GM21381 (cell line): ENCODE results near the gene NOP53.
A peak's percentile ranks its signal among the peaks of the same experiment; 100 is the strongest.
"Not testable (repeated sequence)": the region's sequence is repeated elsewhere in the genome, so short reads cannot be mapped to it uniquely, and the experiment has no call there.

ENCODE experiments used
- ATAC-seq: cut with Tn5 transposase; IDR thresholded peaks from one replicate; pipeline ENCODE4 v1.9.1; 2021; ENCODE audit warnings: mild to moderate bottlenecking, moderate library complexity; ENCODE audit not compliant: unreplicated experiment

NOP53 gene

DNA sequence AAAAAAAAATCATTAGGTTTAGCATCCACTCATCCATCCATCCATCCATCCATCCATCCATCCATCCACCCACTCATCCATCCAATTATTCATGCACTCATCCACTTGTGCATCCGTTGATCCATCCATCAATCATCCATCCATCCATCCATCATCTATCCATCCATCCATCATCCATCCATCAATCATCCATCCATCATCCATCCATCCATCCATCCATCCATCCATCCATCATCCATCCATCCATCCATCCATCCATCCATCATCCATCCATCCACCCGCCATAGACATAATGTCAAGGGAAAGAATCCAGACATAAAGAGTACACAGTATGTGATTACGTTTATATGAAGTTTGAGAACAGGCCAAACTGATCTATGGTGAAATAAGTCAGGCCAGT is 24.2 kb downstream of the NOP53 start:
- no peak for ATAC-seq

DNA sequence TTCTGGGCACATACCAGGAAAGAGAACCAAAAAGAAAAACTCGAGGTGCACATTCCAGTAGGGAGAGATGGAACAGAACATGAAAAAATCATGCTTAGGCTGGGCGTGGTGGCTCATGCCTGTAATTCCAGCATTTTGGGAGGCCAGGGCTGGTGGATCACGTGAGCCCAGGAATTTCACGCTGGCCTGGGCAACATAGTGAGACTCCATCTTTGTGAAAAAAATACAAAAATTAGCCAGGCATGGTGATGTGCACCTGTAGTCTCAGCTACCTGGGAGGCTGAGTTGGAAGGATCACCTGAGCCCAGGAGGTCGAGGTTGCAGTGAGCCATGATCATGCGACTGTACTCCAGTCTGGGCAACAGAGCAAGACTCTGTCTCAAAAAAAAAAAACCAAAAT is 25.9 kb downstream of the NOP53 start:
- ATAC-seq: not testable (repeated sequence)

DNA sequence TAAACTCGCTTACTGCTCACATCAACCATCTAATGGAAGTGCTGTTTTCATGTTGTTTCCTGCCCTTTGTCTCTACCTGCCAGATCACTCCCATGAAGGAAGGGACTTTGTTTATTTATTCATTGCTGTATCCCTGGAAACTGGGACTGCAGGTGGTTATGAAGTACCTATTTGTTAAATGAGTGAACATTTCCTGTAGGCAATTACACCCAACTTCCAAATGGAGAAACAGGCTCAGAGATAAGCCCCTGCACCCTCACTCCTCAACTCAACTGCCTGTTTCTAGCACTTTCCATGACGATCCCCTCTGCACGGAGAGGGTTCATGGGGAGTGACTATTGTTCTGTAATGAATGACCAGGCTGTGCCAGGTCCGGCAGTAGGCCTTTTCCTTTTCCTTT is 31.2 kb downstream of the NOP53 start:
- no peak for ATAC-seq

DNA sequence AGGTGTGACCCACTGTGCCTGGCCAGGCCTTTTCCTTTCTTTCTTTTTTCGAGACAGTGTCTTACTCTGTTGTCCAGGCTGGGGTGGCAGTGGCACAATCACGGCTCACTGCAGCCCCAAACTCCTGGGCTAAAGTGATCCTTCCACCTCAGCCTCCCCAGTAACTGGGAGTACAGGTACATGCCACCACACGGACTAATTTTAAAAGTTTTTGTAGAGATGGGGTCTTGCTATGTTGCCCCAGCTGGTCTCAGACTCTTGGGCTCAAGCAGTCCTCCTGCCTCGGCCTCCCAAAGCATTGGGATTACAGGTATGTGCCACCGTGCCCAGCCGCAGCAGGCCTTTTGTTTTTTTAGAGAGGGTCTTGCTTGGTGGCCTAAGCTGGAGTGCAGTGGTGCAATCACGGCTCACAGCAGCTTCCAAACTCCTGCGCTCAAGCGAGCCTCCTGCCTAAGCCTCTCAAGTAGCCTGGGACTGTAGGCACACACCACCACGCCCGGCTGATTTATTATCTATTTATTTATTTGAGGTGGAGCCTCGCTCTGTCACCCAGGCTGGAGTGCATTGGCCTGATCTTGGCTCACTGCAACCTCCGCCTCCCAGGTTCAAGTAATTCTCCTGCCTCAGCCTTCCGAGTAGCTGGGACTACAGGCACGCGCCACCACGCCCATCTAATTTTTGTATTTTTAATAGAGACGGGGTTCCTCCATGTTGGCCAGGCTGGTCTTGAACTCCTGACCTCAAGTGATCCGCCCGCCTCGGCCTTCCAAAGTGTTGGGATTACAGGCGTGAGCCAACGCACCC is 32.1 kb downstream of the NOP53 start:
- ATAC-seq: not testable (repeated sequence)

DNA sequence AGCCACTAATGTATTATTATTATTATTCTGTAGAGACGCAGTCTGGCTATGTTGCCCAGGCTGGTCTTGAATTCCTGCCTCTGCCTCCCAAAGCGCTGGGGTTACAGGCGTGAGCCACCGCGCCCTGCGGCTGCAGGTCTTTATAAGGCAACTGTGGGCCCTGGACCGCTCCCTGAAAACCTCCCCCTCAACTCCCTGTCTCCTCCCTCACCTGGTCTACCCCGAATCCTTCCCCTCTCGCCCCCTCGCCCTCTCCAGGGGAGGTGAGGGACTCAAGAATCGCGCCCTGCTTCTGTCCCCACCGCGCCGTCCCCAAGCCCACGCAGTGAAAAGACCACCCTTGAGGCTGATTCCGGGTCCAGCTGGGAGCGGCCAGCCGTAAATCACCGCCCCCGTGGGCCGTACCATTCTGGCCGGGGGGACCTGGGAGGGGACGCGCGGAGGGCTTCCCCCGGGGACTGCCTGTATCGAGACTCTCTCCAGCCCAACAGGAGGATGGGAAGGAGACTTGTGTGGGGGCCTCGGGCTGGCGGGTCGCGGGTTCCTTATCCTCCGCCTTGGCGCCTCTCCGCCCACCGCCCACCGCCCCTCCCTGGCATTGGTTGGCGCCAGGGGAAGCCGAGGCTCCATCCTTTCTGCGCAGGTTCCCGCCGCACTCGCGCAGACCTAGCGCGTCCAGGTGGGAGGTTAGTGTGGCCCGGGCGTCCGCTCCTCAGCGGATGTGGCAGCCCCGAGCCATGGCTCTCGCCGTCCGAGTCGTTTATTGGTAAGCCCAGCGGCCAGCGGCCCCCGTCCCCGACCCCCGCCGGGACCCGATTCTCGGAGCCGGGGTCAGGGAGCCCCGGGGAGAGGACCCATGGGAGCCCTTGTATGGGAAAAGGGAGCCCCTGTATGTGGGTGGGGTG is 33.0 kb downstream of the NOP53 start, which contains the start of gene SELENOW:
Gene SELENOW, plus strand, starts transcription at position 655 of the 905 bp plus-strand sequence. Its CDS starts 83 bp downstream, at position 738.
- ATAC-seq: peak; percentile 66

DNA sequence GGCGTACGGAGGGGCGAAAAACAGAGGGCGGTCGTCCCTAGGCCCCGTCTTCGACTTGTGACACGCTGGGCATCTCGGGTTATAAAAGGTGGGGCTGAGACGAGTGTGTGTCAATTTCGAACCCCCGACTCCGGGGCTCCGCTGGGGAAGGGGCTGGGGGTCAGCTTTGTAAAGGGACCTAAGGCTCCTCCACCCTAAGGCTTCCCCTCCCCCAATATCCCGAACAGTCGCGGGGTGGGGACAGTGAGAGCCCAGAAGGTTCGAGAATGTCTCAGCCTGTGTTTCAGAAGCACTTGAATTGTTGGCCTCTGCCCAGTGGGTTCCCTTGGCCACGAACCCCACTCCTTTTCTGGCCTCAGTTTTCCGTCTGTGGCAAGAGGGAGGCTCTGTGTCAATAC is 33.6 kb downstream of the NOP53 start:
- ATAC-seq: no peak

DNA sequence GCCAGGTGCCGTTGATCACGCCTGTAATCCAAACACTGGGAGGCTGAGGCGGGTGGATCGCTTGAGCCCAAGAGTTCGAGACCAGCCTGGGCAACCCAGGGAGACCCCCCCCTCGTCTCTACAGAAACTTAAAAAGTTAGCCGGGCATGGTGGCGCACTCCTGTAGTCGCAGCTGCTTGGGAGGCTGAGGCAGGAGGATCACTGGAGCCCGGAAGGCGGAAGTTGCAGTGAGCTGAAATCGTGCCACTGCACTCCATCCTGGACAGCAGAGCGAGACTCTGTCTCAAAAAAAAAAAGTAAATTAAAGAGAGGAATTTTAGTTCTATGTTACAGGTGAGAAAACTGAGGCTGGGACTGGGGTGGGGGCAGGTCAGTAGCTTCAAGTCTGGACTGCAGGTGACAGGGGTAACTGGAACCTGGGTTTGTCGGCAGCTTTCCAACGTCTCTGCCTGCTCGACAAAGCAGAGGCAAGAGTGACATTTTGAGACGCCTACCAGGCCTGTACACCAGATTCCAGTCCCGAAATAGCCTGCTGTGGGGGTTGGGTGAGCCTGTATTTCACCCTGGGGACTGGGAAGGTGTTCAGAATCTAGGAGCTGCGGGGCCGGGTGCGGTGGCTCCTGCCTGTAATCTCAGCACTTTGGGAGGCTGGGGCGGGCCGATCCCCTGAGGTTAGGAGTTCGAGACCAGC is 34.3 kb downstream of the NOP53 start:
- no peak for ATAC-seq

DNA sequence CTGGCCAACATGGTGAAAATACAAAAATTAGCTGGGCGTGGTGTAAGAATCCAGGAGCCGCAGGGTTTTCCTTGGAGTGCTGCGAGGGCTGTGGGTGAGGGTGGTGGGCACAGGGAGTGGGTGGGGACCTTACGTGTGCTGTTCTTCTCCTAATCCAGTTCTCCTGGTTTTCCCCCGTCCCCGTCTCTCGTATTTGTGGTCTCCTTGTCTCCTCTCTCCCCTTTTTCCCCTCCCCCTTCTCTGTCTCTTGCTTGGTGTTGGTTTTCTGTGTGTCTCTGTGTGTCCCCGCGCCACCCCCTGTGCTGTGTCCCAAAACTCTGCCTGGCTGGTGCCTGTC is 34.8 kb downstream of the NOP53 start:
- ATAC-seq: no peak

DNA sequence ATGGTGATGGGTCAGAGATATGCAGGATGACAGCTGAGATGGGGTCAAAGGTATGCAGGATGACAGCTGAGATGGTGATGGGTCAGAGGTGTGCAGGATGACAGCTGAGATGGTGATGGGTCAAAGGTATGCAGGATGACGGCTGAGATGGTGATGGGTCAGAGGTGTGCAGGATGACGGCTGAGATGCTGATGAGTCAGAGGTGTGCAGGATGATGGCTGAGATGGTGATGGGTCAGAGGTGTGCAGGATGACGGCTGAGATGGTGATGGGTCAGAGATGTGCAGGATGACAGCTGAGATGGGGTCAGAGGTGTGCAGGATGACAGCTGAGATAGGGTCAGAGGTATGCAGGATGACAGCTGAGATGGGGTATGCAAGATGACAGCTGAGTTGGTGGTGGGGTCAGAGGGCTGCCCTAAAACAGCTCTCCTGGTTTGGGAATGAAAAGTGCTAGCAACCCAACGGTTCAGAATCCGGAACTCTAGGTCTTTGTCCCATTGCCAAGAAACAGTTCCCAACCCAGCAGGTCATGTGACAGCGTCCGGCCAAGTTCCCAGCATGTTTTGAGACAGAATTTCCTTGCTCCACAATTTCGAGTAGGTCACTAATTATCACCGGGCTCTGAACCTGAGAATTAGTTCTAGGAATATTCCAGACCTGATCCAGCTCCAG is 36.4 kb downstream of the NOP53 start:
- no peak for ATAC-seq

DNA sequence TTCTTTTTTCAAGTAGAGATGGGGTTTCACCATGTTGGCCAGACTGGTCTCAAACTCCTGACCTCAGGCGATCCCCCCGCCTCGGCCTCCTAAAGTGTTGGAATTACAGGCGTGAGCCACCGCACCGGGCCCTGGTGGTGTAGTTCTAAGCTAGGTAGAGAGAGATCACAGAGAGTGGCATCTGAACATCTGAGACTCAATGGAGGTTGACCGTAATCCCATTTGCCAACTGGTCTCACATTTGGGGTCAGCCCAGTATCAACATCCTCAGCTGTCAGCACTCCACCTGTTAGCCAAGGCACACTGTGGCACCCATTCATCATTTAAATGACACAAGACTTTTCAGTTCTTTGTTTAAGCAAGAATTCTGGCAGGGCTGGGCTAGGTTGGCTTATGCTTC is 41.2 kb downstream of the NOP53 start:
- ATAC-seq: no peak

DNA sequence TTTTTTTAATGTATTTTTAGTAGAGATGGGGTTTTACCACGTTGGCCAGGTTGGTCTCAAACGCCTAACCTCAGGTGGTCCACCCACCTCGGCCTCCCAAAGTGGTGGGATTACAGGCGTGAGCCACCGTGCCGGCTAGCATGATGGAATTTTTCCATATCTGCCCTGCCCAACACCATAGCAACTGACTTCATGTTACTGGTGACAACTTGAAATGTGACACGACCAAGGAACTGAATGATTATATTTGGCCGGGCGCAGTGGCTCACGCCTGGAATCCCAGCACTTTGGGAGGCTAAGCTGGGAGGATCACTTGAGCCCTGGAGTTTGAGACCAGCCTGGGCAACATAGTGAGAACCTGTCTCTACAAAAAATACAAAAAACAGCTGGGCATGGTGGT is 42.0 kb downstream of the NOP53 start:
- not testable (repeated sequence) for ATAC-seq

DNA sequence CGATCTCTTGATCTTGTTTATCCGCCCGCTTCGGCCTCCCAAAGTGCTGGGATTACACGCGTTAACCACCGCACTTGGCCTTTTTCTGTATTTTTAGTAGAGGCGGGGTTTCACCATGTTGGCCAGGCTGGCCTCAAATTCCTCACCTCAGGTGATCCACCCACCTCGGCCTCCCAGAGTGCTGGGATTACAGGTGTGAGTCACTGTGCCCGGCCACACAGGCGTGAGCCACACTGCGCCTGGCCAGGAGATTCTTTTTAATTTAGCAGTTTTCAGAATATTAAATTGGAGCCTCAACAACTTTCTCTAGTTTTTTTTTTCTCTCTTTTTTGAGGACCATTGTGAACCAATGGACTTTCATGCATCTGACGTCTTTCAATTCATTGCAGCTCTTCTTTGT is 44.5 kb downstream of the NOP53 start:
- ATAC-seq: not testable (repeated sequence)

DNA sequence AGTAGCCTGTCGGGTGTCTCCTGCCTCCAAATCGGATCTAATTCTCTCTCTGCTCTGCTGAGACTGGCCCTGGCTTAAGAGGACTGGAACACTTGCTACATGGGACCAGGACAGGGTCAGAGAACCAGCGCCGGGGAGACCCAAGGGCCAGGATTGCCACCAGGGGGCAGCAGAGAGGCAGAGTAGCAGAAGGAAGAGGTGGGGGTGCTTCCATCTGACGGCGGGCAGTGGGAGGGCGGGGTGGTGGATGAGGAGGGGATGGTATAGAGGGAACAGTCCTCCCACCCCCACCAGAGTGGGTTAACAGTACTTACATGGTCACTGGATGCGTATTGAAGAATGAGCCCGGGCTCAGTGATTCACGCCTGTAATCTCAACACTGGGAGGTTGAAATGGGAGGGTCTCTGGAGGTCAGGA is 45.1 kb downstream of the NOP53 start:
- no peak for ATAC-seq

DNA sequence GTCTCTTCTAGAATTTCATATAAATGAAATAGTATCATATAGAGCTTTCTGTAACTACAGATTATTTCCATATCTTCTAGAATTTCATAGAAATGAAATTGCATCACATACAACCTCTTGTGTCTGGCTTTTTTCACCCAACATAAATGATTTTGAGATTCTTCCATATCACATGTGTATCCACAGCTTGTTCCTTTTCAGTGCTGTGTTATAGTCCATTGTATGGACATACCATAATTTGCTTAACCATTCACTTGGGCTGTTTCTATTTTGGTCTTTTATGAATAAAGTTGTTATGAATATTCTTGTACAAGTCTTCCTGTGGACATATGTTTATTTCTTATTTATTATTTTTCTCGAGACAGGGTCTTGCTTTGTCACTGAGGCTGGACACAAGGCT is 47.3 kb downstream of the NOP53 start:
- ATAC-seq: no peak

DNA sequence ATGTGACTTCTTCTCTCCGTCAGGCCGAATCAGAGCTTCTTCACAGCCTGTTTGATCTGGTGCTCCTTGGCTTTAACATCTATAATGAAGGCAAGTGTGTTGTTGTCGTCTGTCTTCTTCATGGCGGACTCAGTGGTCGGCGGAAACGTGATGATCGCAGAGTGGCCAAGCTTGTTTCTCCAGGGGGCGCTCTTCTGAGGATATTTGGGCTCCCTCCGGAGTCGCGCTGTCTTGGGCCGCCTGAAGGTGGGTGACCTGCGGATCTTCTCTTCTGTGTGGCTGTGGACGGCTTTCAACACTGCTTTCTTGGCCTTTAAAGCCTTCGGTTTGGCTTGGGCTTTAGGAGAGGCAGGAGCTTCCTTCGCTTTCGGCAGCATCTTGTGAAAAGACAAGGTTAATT is 49.2 kb downstream of the NOP53 start:
- no peak for ATAC-seq

DNA sequence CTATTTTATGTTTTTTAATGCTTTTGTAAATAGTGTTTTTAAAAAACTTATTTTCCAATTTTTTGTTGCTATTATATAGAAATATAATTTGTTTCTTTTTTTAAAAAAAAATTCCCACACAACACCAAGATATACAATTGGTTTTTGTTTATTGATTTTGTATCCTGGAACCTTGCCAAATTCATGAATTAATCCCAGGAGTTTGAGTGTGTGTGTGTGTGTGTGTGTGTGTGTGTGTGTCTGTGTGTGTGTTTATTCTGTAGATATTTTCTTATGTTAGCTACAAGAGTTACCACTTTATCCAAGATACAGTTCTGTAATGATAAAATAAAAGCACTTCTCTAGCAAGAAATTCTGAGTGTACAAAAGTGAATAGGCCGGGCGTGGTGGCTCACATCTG is 51.4 kb downstream of the NOP53 start:
- ATAC-seq: no peak

DNA sequence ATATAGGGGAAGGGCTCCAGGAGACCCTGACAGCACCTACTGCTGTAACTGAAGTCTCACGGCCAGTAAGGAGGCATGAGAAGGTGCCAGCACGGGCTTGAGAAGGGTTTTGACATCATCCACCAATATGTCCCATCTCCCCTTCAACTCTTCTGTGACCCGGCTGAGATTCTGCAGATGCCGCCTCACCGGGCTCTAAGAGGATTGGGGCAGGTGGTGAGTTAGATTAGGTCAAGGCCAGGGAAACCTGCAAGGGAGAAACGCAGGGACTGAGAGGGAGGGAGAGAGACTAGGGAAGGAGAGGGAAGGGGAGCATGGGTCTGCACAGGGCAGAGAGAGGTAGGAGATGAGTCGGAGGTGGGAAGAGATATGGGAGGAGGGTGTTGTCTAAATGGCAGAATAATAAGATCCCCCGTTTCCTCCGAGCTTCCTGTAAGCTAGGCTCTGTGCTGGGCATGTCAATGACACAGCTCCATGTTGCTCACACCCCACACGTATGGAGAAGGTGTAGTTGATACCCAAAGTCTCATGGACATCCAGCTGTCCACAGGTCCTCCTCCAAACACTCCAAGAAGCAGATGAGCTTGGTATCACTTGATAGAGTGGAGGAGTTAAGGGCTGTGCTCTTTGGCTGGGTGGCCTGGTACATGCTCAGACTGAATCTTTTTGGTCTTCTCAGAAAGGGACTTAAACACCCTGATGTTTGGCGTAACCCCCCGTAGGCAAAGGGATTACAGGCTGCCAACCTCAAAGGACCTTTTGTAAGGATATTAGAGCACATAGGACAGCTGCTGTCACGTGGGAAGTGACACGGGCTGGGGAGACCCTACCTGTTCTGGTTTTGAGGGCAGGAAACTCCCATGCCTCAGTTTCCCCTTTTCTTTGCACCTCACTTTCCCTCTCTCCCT is 52.9 kb downstream of the NOP53 start:
- ATAC-seq: no peak

DNA sequence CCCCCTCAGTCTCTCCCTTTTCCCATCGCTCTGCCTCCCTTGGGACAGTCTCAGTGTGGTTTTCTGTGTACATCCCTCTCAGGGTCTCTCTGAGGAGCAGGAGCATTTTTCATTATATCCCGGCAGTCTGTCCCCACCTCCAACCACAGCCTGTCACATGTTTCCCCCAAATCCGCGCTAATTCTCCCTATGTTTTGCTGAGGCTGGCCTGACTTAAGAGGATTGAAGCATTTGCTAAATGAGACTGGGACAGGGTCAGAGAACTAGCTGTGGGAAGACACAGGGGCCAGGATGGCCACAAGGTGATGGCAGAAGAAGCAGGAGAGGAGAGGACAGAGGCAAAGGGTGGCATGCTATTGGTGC is 53.5 kb downstream of the NOP53 start:
- no peak for ATAC-seq

DNA sequence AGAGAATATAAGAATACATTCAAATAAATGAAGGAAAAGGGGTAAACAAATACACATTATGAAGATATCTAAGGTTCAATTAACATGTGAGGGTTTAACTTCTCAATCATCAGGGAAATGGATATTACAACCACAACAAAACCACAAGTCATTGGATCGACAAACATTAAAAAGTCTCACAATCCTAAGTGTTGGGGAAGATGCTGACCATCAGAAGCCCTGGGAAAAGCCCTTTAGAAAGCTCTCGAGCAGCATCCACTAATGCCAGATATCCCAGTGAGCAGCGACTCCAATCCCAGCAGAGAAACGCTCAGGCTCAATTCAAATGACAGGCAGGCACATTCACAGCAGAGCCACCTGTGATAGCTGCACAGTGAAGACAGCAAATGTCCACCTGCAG is 55.9 kb downstream of the NOP53 start:
- no peak for ATAC-seq

DNA sequence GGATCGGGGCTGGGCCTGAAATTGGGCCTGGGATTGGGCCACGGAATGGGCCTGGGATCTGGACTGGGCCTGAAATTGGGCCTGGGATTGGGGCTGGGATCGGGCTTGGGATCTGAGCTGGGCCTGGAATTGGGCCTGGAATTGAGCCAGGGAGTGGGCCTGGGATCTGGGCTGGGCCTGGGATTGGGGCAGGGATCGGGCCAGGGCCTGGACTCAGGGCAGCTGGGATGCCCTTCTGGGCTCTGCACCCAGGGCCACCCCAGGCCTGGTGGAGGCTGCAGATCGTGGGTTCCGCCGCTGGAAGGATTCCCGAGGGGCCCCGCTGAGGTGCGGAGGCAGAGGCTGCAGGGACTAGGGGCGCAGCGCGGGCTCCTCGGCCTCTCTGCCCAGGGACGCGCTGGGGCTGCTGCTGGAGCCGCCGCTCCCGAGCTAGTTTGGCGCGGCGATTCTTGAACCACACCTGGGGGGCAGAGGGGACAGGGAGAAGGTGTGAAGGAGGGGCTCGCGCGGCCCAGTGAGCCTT is 57.2 kb downstream of the NOP53 start:
- no peak for ATAC-seq
